HEK293T (cell line): ENCODE measurements around the gene CCNY.

Experiments used
- CTCF ChIA-PET: fragments of 350-600 bp; formaldehyde crosslinking; extraction: SDS; loops from one replicate; lab custom pipeline; 2021; ENCODE audit warnings: antibody characterized with exemption, inconsistent platforms; lab: Yijun Ruan, JAX
- POLR2A ChIA-PET: fragments of 350-600 bp; formaldehyde crosslinking; extraction: SDS; loops from one replicate; lab custom pipeline; 2020; ENCODE audit warnings: antibody characterized with exemption, inconsistent platforms; lab: Yijun Ruan, JAX
- DNase-seq: peaks from one replicate; pipeline ENCODE4 v3.0.0; 2012; ENCODE audit warnings: mixed read lengths; ENCODE audit errors: extremely low spot score
- ARNT ChIP-seq: fragments of 450-650 bp; IDR thresholded peaks from 2 replicates; pipeline ENCODE4 v1.6.1; 2017; ENCODE audit warnings: mild to moderate bottlenecking
- BHLHE40 ChIP-seq: fragments of 450-650 bp; IDR thresholded peaks from 2 replicates; pipeline ENCODE4 v1.6.1; 2016; ENCODE audit warnings: mild to moderate bottlenecking, moderate library complexity, borderline replicate concordance
- CTBP1 ChIP-seq: fragments of 450-650 bp; IDR thresholded peaks from 2 replicates; pipeline ENCODE4 v1.6.1; 2016; ENCODE audit warnings: borderline replicate concordance
- ELF4 ChIP-seq: fragments of 450-650 bp; IDR thresholded peaks from 2 replicates; pipeline ENCODE4 v1.6.1; 2017; ENCODE audit warnings: antibody characterized with exemption
- FOXA1 ChIP-seq: fragments of 450-650 bp; IDR thresholded peaks from 2 replicates; pipeline ENCODE4 v1.6.1; 2016; ENCODE audit warnings: mild to moderate bottlenecking
- FOXK2 ChIP-seq: fragments of 450-650 bp; IDR thresholded peaks from 2 replicates; pipeline ENCODE4 v1.6.1; 2016; ENCODE audit warnings: mild to moderate bottlenecking
- FOXM1 ChIP-seq: fragments of 450-650 bp; IDR thresholded peaks from 2 replicates; pipeline ENCODE4 v1.6.1; 2017; ENCODE audit warnings: mild to moderate bottlenecking, borderline replicate concordance
- HDGF ChIP-seq: fragments of 450-650 bp; IDR thresholded peaks from 2 replicates; pipeline ENCODE4 v1.6.1; 2017; ENCODE audit warnings: antibody characterized with exemption, borderline replicate concordance
- L3MBTL2 ChIP-seq: fragments of 450-650 bp; conservative IDR thresholded peaks from 2 replicates; pipeline ENCODE4 v1.6.1; 2016; ENCODE audit warnings: mild to moderate bottlenecking
- LEF1 ChIP-seq: fragments of 450-650 bp; IDR thresholded peaks from 2 replicates; pipeline ENCODE4 v1.6.1; 2017; ENCODE audit warnings: mild to moderate bottlenecking, borderline replicate concordance
- NFRKB ChIP-seq: fragments of 450-650 bp; IDR thresholded peaks from 2 replicates; pipeline ENCODE4 v1.6.1; 2016; ENCODE audit warnings: mild to moderate bottlenecking, moderate library complexity
- SP1 ChIP-seq: fragments of 450-650 bp; IDR thresholded peaks from 2 replicates; pipeline ENCODE4 v1.6.1; 2017
- SUZ12 ChIP-seq: fragments of 450-650 bp; IDR thresholded peaks from 2 replicates; pipeline ENCODE4 v1.6.1; 2016; ENCODE audit warnings: mild to moderate bottlenecking
- TARDBP ChIP-seq: fragments of 450-650 bp; IDR thresholded peaks from 2 replicates; pipeline ENCODE4 v1.6.1; 2016
- ZNF384 ChIP-seq: fragments of 450-650 bp; IDR thresholded peaks from 2 replicates; pipeline ENCODE4 v1.6.1; 2016
- TF ChIP-seq, protein P1 (sequence below): fragments of 450-650 bp; IDR thresholded peaks from 2 replicates; pipeline ENCODE4 v1.6.1; 2016

Gene CCNY

GRCh38 chr10:35375091-35375765 is 38.9 kb downstream of the CCNY start:
- TF ChIP-seq, protein P1, sequence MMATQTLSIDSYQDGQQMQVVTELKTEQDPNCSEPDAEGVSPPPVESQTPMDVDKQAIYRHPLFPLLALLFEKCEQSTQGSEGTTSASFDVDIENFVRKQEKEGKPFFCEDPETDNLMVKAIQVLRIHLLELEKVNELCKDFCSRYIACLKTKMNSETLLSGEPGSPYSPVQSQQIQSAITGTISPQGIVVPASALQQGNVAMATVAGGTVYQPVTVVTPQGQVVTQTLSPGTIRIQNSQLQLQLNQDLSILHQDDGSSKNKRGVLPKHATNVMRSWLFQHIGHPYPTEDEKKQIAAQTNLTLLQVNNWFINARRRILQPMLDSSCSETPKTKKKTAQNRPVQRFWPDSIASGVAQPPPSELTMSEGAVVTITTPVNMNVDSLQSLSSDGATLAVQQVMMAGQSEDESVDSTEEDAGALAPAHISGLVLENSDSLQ = no peak
- TF ChIP-seq SP1 (no peak), ELF4 (no peak), FOXK2 (no peak), ARNT (no peak), ZNF384 (no peak), BHLHE40 (no peak), CTBP1 (no peak), SUZ12 (no peak), L3MBTL2 (no peak), LEF1 (no peak), NFRKB (no peak), FOXA1 (no peak), TARDBP (no peak), HDGF (no peak), FOXM1 (no peak)
- CTCF ChIA-PET = no interaction called here
- no peak for DNase-seq
- POLR2A ChIA-PET = no interaction called here

GRCh38 chr10:35377050-35377728 is 40.9 kb downstream of the CCNY start:
- no peak for TF ChIP-seq SUZ12
- TF ChIP-seq HDGF = no peak
- no peak for TF ChIP-seq TARDBP
- TF ChIP-seq, protein P1 = no peak
- no peak for TF ChIP-seq FOXK2
- TF ChIP-seq LEF1 = no peak
- TF ChIP-seq FOXA1 = no peak
- TF ChIP-seq L3MBTL2 = no peak
- TF ChIP-seq BHLHE40 = no peak
- TF ChIP-seq ZNF384 = no peak
- no peak for TF ChIP-seq FOXM1
- no peak for TF ChIP-seq ELF4
- no peak for TF ChIP-seq NFRKB
- no peak for TF ChIP-seq SP1
- no peak for TF ChIP-seq ARNT
- no peak for TF ChIP-seq CTBP1
- ChIA-PET POLR2A (no interaction called here), CTCF (no interaction called here)
- no peak for DNase-seq

DNA sequence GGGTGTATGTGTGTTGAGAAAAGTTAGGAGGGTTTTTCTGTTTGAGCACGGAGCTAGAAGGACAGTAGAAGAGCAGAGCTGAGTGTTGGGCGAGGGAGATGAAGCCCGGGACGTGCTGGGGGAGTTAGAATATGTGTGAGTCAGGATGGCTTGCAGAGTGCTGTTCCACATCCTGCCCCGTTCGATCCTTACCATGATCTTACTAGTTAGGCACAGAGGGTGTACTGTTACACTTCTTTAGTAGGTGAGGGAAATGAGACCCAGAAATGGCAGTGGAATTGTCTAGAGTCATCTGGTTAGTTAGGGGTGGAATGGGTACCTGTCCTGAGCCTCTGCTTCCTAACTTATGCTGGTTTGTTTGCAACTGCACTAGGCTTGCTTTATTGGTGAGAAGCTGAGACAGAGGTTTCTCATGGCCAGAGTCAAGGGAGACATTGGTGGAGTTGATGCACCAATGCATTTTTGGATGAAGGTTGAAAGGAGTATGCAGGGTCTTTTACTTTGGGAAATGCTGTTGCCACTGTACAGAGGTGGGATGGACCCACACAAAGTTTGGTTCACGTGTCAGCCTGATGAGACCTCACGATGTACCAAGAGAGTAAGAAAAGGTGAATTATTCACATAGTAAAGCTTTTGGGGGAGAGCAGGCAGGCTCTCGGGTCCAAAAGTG is 42.4 kb downstream of the CCNY start:
- TF ChIP-seq SUZ12 (no peak), BHLHE40 (no peak), FOXK2 (no peak), ZNF384 (no peak), ARNT (no peak), SP1 (no peak), ELF4 (no peak), CTBP1 (no peak), L3MBTL2 (no peak), TARDBP (no peak), LEF1 (no peak), HDGF (no peak)
- no peak for DNase-seq
- CTCF ChIA-PET = no interaction called here
- POLR2A ChIA-PET = no interaction called here

DNA sequence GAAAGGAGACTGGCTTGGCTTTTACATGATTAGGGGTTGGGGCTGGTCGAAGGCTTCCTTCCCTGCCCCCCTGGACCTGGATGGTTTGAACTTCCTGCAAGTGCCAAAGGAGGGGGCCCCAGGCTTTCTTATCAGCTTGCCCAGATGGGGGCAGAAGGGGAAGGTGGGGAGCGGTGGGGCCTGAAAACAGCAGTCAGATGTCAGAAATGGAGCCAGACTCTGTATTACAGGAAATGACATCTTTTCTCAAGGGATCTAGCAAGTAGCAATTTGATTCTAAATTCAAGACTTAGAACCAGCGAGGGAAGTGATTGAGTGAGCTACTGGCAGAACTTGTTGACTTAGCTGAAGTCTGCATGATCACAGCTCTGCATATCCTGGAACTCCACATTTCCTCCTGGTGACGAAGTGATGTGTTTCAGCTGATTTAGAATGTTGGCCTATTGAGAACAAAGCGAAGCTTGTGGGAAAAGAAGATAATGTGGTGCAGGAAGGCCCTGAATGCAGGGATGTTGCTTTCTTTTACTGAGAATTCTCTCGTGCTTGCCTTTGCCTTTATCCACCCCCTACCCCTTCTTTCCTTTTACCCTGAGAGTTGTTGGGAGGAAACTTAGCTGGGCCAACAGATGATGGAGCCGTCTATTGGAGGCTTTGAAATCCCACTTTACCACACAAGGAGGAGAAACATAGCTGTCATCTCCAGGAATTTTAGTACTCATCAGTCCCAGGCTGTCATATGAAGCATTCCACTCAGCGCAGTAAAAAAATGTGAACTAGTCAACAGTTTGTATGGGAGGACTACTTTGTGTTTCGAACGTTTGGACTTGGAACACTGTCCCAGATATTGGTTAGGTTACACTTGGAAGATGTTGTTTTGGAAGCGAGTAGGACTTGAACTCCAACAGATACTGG is 43.2 kb downstream of the CCNY start:
- CTCF ChIA-PET = interaction anchor here (1.0 kb wide), 2 partner anchors 18 to 36 kb away, joined by 3 to 4 read pairs; no protein-coding TSS in a partner anchor
- POLR2A ChIA-PET = interaction anchor here (0.5 kb wide), 1 partner anchor 901 kb away, joined by 4 read pairs; no protein-coding TSS in a partner anchor

GRCh38 chr10:35382096-35382495 is 45.8 kb downstream of the CCNY start:
- ChIA-PET CTCF (no interaction called here), POLR2A (interaction anchor here (1.3 kb wide), 1 partner anchor 10 kb away, joined by 3 read pairs; no protein-coding TSS in a partner anchor)
- no peak for DNase-seq
- TF ChIP-seq FOXM1 (no peak), ZNF384 (no peak), NFRKB (no peak)
- TF ChIP-seq, protein P1 = no peak

More for the DNA sequence above, 43.2 kb downstream of the CCNY start:
- TF ChIP-seq CTBP1 = no peak
- no peak for TF ChIP-seq TARDBP
- TF ChIP-seq SUZ12 = no peak
- no peak for DNase-seq
